ENCODE measurements around the gene TRIM63.

The TRIM63 gene

GRCh38 chr1:26060832-26061574, 6.4 kb downstream of the TRIM63 start:
- H2BK120ac ChIP-seq (ENCODE audit: low read depth, low read length), result no peak overlapping the region
- no peak for DNase-seq
- H3K18ac ChIP-seq (ENCODE audit: low read length), result no peak overlapping the region
- H4K5ac ChIP-seq (ENCODE audit: low read length), result no peak overlapping the region
- peak overlapping the region; percentile 19 for H3K23ac ChIP-seq (ENCODE audit: low read length)
- H3K4ac ChIP-seq (ENCODE audit: low read depth, low read length), result no peak overlapping the region
- no peak overlapping the region for H3K9ac ChIP-seq (ENCODE audit: low read length)
- no peaks in the 10 kb centered on the region for H3K79me2 ChIP-seq (ENCODE audit: control insufficient read depth, insufficient read depth, low read length)
- no peak overlapping the region for H3K56ac ChIP-seq (ENCODE audit: low read length)
- H3K4me1 ChIP-seq (ENCODE audit: control insufficient read depth, low read depth, low read length), result no peaks in the 10 kb centered on the region
- no peak overlapping the region for H3K27ac ChIP-seq (ENCODE audit: low read depth, low read length)
- H3K36me3 ChIP-seq (ENCODE audit: control insufficient read depth, insufficient read depth, low read length), result no peaks in the 10 kb centered on the region
- no CpG with 5 or more reads among the region's 12 CpGs for WGBS (ENCODE audit: extremely low coverage, insufficient coverage, low lambda C conversion rate)
- no peak overlapping the region for H2BK5ac ChIP-seq (ENCODE audit: low read length)
- no peaks in the 10 kb centered on the region for H3K27me3 ChIP-seq (ENCODE audit: insufficient read depth, low read length, poor library complexity)
- no peak overlapping the region for H3K4me2 ChIP-seq (ENCODE audit: low read length)
- H3K79me1 ChIP-seq (ENCODE audit: low read length), result no peaks in the 10 kb centered on the region
- no peak overlapping the region for H2AK5ac ChIP-seq (ENCODE audit: low read length)
- H2BK15ac ChIP-seq (replicated peaks; ENCODE audit: low read depth), result no peak overlapping the region
- no peak overlapping the region for H3K4me3 ChIP-seq (ENCODE audit: low read length)
- no peak overlapping the region for H4K8ac ChIP-seq (ENCODE audit: low read depth, low read length)

GRCh38 chr1:26059906-26060305, 7.5 kb downstream of the TRIM63 start:
- no peak for DNase-seq
- Histone ChIP-seq H4K5ac (ENCODE audit: low read length) (no peak overlapping the region), H3K4ac (ENCODE audit: low read depth, low read length) (no peak overlapping the region), H3K56ac (ENCODE audit: low read length) (no peak overlapping the region), H3K79me1 (ENCODE audit: low read length) (no peaks in the 10 kb centered on the region), H3K27ac (ENCODE audit: low read depth, low read length) (no peak overlapping the region), H2AK5ac (ENCODE audit: low read length) (no peak overlapping the region), H3K18ac (ENCODE audit: low read length) (no peak overlapping the region), H2BK5ac (ENCODE audit: low read length) (no peak overlapping the region), H3K4me2 (ENCODE audit: low read length) (no peak overlapping the region), H3K9ac (ENCODE audit: low read length) (no peak overlapping the region), H3K27me3 (ENCODE audit: insufficient read depth, low read length, poor library complexity) (no peaks in the 10 kb centered on the region), H3K4me3 (ENCODE audit: low read length) (no peak overlapping the region), H4K8ac (ENCODE audit: low read depth, low read length) (no peak overlapping the region), H2BK120ac (ENCODE audit: low read depth, low read length) (no peak overlapping the region), H2BK15ac (replicated peaks; ENCODE audit: low read depth) (no peak overlapping the region), H3K4me1 (ENCODE audit: control insufficient read depth, low read depth, low read length) (no peaks in the 10 kb centered on the region), H3K36me3 (ENCODE audit: control insufficient read depth, insufficient read depth, low read length) (no peaks in the 10 kb centered on the region), H3K23ac (ENCODE audit: low read length) (no peak overlapping the region), H3K79me2 (ENCODE audit: control insufficient read depth, insufficient read depth, low read length) (no peaks in the 10 kb centered on the region)
- no CpG with 5 or more reads among the region's 7 CpGs for WGBS (ENCODE audit: extremely low coverage, insufficient coverage, low lambda C conversion rate)

GRCh38 chr1:26058052-26058595, 9.3 kb downstream of the TRIM63 start:
- no peaks in the 10 kb centered on the region for H3K4me1 ChIP-seq (ENCODE audit: control insufficient read depth, low read depth, low read length)
- H3K4ac ChIP-seq (ENCODE audit: low read depth, low read length), result no peak overlapping the region
- H3K56ac ChIP-seq (ENCODE audit: low read length), result no peak overlapping the region
- no peak overlapping the region for H3K4me2 ChIP-seq (ENCODE audit: low read length)
- no peak overlapping the region for H2BK15ac ChIP-seq (replicated peaks; ENCODE audit: low read depth)
- no peak overlapping the region for H3K4me3 ChIP-seq (ENCODE audit: low read length)
- no peaks in the 10 kb centered on the region for H3K79me1 ChIP-seq (ENCODE audit: low read length)
- no peak overlapping the region for H2BK5ac ChIP-seq (ENCODE audit: low read length)
- H3K18ac ChIP-seq (ENCODE audit: low read length), result no peak overlapping the region
- H2BK120ac ChIP-seq (ENCODE audit: low read depth, low read length), result no peak overlapping the region
- no peak overlapping the region for H4K5ac ChIP-seq (ENCODE audit: low read length)
- H4K8ac ChIP-seq (ENCODE audit: low read depth, low read length), result no peak overlapping the region
- H3K9ac ChIP-seq (ENCODE audit: low read length), result no peak overlapping the region
- H3K36me3 ChIP-seq (ENCODE audit: control insufficient read depth, insufficient read depth, low read length), result no peaks in the 10 kb centered on the region
- no CpG with 5 or more reads among the region's 5 CpGs for WGBS (ENCODE audit: extremely low coverage, insufficient coverage, low lambda C conversion rate)
- H3K27me3 ChIP-seq (ENCODE audit: insufficient read depth, low read length, poor library complexity), result no peaks in the 10 kb centered on the region
- DNase-seq, result no peak
- no peak overlapping the region for H3K23ac ChIP-seq (ENCODE audit: low read length)
- H3K27ac ChIP-seq (ENCODE audit: low read depth, low read length), result no peak overlapping the region
- no peaks in the 10 kb centered on the region for H3K79me2 ChIP-seq (ENCODE audit: control insufficient read depth, insufficient read depth, low read length)
- H2AK5ac ChIP-seq (ENCODE audit: low read length), result no peak overlapping the region

GRCh38 chr1:26057189-26057588, 10.2 kb downstream of the TRIM63 start:
- no peak overlapping the region for H3K9ac ChIP-seq (ENCODE audit: low read length)
- no peaks in the 10 kb centered on the region for H3K36me3 ChIP-seq (ENCODE audit: control insufficient read depth, insufficient read depth, low read length)
- no peak overlapping the region for H3K18ac ChIP-seq (ENCODE audit: low read length)
- no peak overlapping the region for H2BK15ac ChIP-seq (replicated peaks; ENCODE audit: low read depth)
- no peak overlapping the region for H3K4ac ChIP-seq (ENCODE audit: low read depth, low read length)
- no peak overlapping the region for H2BK5ac ChIP-seq (ENCODE audit: low read length)
- DNase-seq, result no peak
- H3K79me2 ChIP-seq (ENCODE audit: control insufficient read depth, insufficient read depth, low read length), result no peaks in the 10 kb centered on the region
- H4K5ac ChIP-seq (ENCODE audit: low read length), result no peak overlapping the region
- no peak overlapping the region for H3K56ac ChIP-seq (ENCODE audit: low read length)
- H2AK5ac ChIP-seq (ENCODE audit: low read length), result no peak overlapping the region
- no peak overlapping the region for H2BK120ac ChIP-seq (ENCODE audit: low read depth, low read length)
- no peaks in the 10 kb centered on the region for H3K4me1 ChIP-seq (ENCODE audit: control insufficient read depth, low read depth, low read length)
- H3K4me2 ChIP-seq (ENCODE audit: low read length), result no peak overlapping the region
- no peak overlapping the region for H3K23ac ChIP-seq (ENCODE audit: low read length)
- no peak overlapping the region for H4K8ac ChIP-seq (ENCODE audit: low read depth, low read length)
- H3K4me3 ChIP-seq (ENCODE audit: low read length), result no peak overlapping the region
- no peaks in the 10 kb centered on the region for H3K27me3 ChIP-seq (ENCODE audit: insufficient read depth, low read length, poor library complexity)
- H3K27ac ChIP-seq (ENCODE audit: low read depth, low read length), result no peak overlapping the region
- no peaks in the 10 kb centered on the region for H3K79me1 ChIP-seq (ENCODE audit: low read length)
- no CpG with 5 or more reads among the region's 2 CpGs for WGBS (ENCODE audit: extremely low coverage, insufficient coverage, low lambda C conversion rate)

- H2BK15ac ChIP-seq (replicated peaks; ENCODE audit: low read depth), result no peak overlapping the region
- H3K27ac ChIP-seq (ENCODE audit: low read depth, low read length), result no peak overlapping the region
- no peak overlapping the region for H3K4me2 ChIP-seq (ENCODE audit: low read length)
- no peak overlapping the region for H3K56ac ChIP-seq (ENCODE audit: low read length)
- DNase-seq, result no peak
- no peak overlapping the region for H3K4me3 ChIP-seq (ENCODE audit: low read length)
- H3K23ac ChIP-seq (ENCODE audit: low read length), result no peak overlapping the region
- no peaks in the 10 kb centered on the region for H3K36me3 ChIP-seq (ENCODE audit: control insufficient read depth, insufficient read depth, low read length)
- H3K79me2 ChIP-seq (ENCODE audit: control insufficient read depth, insufficient read depth, low read length), result no peaks in the 10 kb centered on the region
- no peak overlapping the region for H2BK120ac ChIP-seq (ENCODE audit: low read depth, low read length)
- H4K5ac ChIP-seq (ENCODE audit: low read length), result no peak overlapping the region
- WGBS (ENCODE audit: extremely low coverage, insufficient coverage, low lambda C conversion rate), result no CpG with 5 or more reads among the region's 2 CpGs
- H3K79me1 ChIP-seq (ENCODE audit: low read length), result no peaks in the 10 kb centered on the region
- H2BK5ac ChIP-seq (ENCODE audit: low read length), result no peak overlapping the region
- no peak overlapping the region for H3K9ac ChIP-seq (ENCODE audit: low read length)
- H3K4ac ChIP-seq (ENCODE audit: low read depth, low read length), result no peak overlapping the region
- H2AK5ac ChIP-seq (ENCODE audit: low read length), result no peak overlapping the region
- no peak overlapping the region for H3K18ac ChIP-seq (ENCODE audit: low read length)
- no peaks in the 10 kb centered on the region for H3K4me1 ChIP-seq (ENCODE audit: control insufficient read depth, low read depth, low read length)
- H3K27me3 ChIP-seq (ENCODE audit: insufficient read depth, low read length, poor library complexity), result no peaks in the 10 kb centered on the region
- no peak overlapping the region for H4K8ac ChIP-seq (ENCODE audit: low read depth, low read length)
Observed at GRCh38 chr1:26055041-26055440, 12.4 kb downstream of the TRIM63 start.

All from mesendoderm (in vitro differentiated cells).